ENCODE measurements around the gene NUDT14. TPM values are rescaled to one million over a fixed set of nuclear protein-coding genes. Genes with fewer than 3 reads are reported as not detected.

Gene NUDT14
- total RNA-seq, 1 experiment from 2014 or later = 75.3 TPM

- no TSS peak for BruUV-seq (replicated peaks)
- Histone ChIP-seq H3K4me1 (ENCODE audit: control insufficient read depth, insufficient read depth, low read length) (no peaks in the 10 kb centered on the region), H3K4me3 (ENCODE audit: low read depth in 2 of 2, low read length in 2 of 2) (no peak overlapping the region), H3K27ac (ENCODE audit: low read length) (no peak overlapping the region), H3K36me3 (ENCODE audit: control insufficient read depth, insufficient read depth, low read length) (no peaks in the 10 kb centered on the region), H3K9me3 (ENCODE audit: control insufficient read depth, insufficient read depth, low read depth, low read length) (no peaks in the 10 kb centered on the region), H3K27me3 (ENCODE audit: control insufficient read depth, insufficient read depth, low read length) (no peaks in the 10 kb centered on the region)
- intact Hi-C loops (cut with micrococcal nuclease; ENCODE audit: unreplicated experiment) (no loop called here), in situ Hi-C loops (cut with HindIII; ENCODE audit: low pct_unique_long_range_greater_than_20kb, low sequenced_read_pairs) (no loop called here)
- TF ChIP-seq CTCF (IDR thresholded peaks at IDR 0.05) (no peak), REST (IDR thresholded peaks at IDR 0.05; ENCODE audit: insufficient read depth in 1 of 2, low read depth in 2 of 2, low read length in 1 of 2) (no peak), TCF7L2 (IDR thresholded peaks at IDR 0.05; ENCODE audit: low read depth, low read length) (no peak), POLR2AphosphoS5 (IDR thresholded peaks at IDR 0.05; ENCODE audit: low read depth, low read length) (no peak), SIN3A (IDR thresholded peaks at IDR 0.05; ENCODE audit: borderline replicate concordance, insufficient read depth, low read depth, low read length) (no peak)
- DNase-seq (ENCODE audit: low read depth, low spot score) = no peak
- POLR2A ChIA-PET = no interaction called here
- CTCF ChIA-PET = no interaction called here
- ATAC-seq = no peak
Measured at GRCh38 chr14:105147671-105148603, 33.2 kb downstream of the NUDT14 start.

- CTCF ChIA-PET = no interaction called here
- Histone ChIP-seq H3K27ac (ENCODE audit: low read length) (no peak overlapping the region), H3K36me3 (ENCODE audit: control insufficient read depth, insufficient read depth, low read length) (no peaks in the 10 kb centered on the region), H3K4me3 (ENCODE audit: low read depth in 2 of 2, low read length in 2 of 2) (no peak overlapping the region), H3K9me3 (ENCODE audit: control insufficient read depth, insufficient read depth, low read depth, low read length) (no peaks in the 10 kb centered on the region), H3K4me1 (ENCODE audit: control insufficient read depth, insufficient read depth, low read length) (no peaks in the 10 kb centered on the region), H3K27me3 (ENCODE audit: control insufficient read depth, insufficient read depth, low read length) (no peaks in the 10 kb centered on the region)
- POLR2A ChIA-PET = no interaction called here
- ATAC-seq (no peak), DNase-seq (ENCODE audit: low read depth, low spot score) (no peak)
- in situ Hi-C loops (cut with HindIII; ENCODE audit: low pct_unique_long_range_greater_than_20kb, low sequenced_read_pairs) (no loop called here), intact Hi-C loops (cut with micrococcal nuclease; ENCODE audit: unreplicated experiment) (no loop called here)
- TF ChIP-seq POLR2AphosphoS5 (IDR thresholded peaks at IDR 0.05; ENCODE audit: low read depth, low read length) = no peak
- TF ChIP-seq CTCF (IDR thresholded peaks at IDR 0.05) = no peak
- no peak for TF ChIP-seq REST (IDR thresholded peaks at IDR 0.05; ENCODE audit: insufficient read depth in 1 of 2, low read depth in 2 of 2, low read length in 1 of 2)
- TF ChIP-seq TCF7L2 (IDR thresholded peaks at IDR 0.05; ENCODE audit: low read depth, low read length) = no peak
- no peak for TF ChIP-seq SIN3A (IDR thresholded peaks at IDR 0.05; ENCODE audit: borderline replicate concordance, insufficient read depth, low read depth, low read length)
- no TSS peak for BruUV-seq (replicated peaks)
Measured at GRCh38 chr14:105146976-105147635, 34.0 kb downstream of the NUDT14 start.
